Endodermal cell (in vitro differentiated cells): ENCODE data around the gene INO80C. TPM values are rescaled to one million over a fixed set of nuclear protein-coding genes. Genes with fewer than 3 reads are reported as not detected.

Experiments used
- DNase-seq: peaks from one replicate; pipeline ENCODE4 v3.0.0-alpha.2; 2017
- H3K27ac ChIP-seq: 2 replicates; pipeline ENCODE4 v1.5.1; 2013; ENCODE audit warnings: mild to moderate bottlenecking, low read depth, low read length, moderate library complexity
- H3K27me3 ChIP-seq: 2 replicates; pipeline ENCODE4 v1.6.1; 2013; ENCODE audit warnings: mild to moderate bottlenecking, low read length, moderate library complexity; ENCODE audit not compliant: insufficient read depth, control insufficient read depth, poor library complexity, severe bottlenecking
- H3K36me3 ChIP-seq: 2 replicates; pipeline ENCODE4 v1.7.0; 2013; ENCODE audit warnings: mild to moderate bottlenecking, low read length, moderate library complexity; ENCODE audit not compliant: control insufficient read depth, insufficient read depth
- H3K4me1 ChIP-seq: one replicate; pipeline ENCODE4 v1.7.0; 2013; ENCODE audit warnings: low read length; ENCODE audit not compliant: control insufficient read depth, insufficient read depth
- H3K4me3 ChIP-seq: 2 replicates; pipeline ENCODE4 v1.5.1; 2013; ENCODE audit warnings: mild to moderate bottlenecking, low read length, moderate library complexity
- H3K9ac ChIP-seq: 2 replicates; pipeline ENCODE4 v1.6.1; 2013; ENCODE audit warnings: mild to moderate bottlenecking, low read length, moderate library complexity; ENCODE audit not compliant: poor library complexity, severe bottlenecking; ENCODE audit errors: extremely low read depth
- H3K9me3 ChIP-seq: 2 replicates; pipeline ENCODE4 v1.6.1; 2013; ENCODE audit warnings: mild to moderate bottlenecking, low read length, moderate library complexity; ENCODE audit not compliant: control insufficient read depth
- H3K27ac Mint-ChIP-seq: 2 replicates; pipeline ENCODE4 v1.8.0; 2020; ENCODE audit warnings: mixed read lengths
- H3K27me3 Mint-ChIP-seq: 2 replicates; pipeline ENCODE4 v1.8.0; 2021; ENCODE audit warnings: mild to moderate bottlenecking, mixed read lengths; ENCODE audit not compliant: insufficient read depth
- H3K36me3 Mint-ChIP-seq: 2 replicates; pipeline ENCODE4 v1.8.0; 2020; ENCODE audit warnings: low read depth, mixed read lengths
- H3K4me1 Mint-ChIP-seq: 2 replicates; pipeline ENCODE4 v1.8.0; 2020; ENCODE audit warnings: mixed read lengths
- H3K4me3 Mint-ChIP-seq: 2 replicates; pipeline ENCODE4 v1.8.0; 2020; ENCODE audit warnings: mild to moderate bottlenecking, moderate library complexity, mixed read lengths
- H3K9me3 Mint-ChIP-seq: 2 replicates; pipeline ENCODE4 v1.8.0; 2020; ENCODE audit warnings: mild to moderate bottlenecking, mixed read lengths
- CTCF ChIP-seq: fragments of 200-600 bp; sonication (generic); conservative IDR thresholded peaks from 2 replicates; pipeline ENCODE4 v1.5.0; 2021; ENCODE audit warnings: antibody characterized with exemption, mild to moderate bottlenecking
- WGBS, 2 experiments: methylation state at CpG; one replicate each; pipeline versions ENCODE4 v1.1.5 to v1.1.7; 2013; ENCODE audit warnings: missing lambda C conversion rate in 2 of 2, mixed read lengths in 1 of 2; ENCODE audit not compliant: insufficient coverage in 1 of 2, insufficient read length in 1 of 2; 5-methylcytosine and 5-hydroxymethylcytosine counted together
- total RNA-seq, 2 donors: library from RNA; stranded (reverse); fragmentation: NEBNext Ultra II Directional in 1 of 2; extraction: Animal tissue kit (Norgen Biotek cat#: 25700) in 1 of 2; gene quantifications; 2 replicates in 1 of 2; 3 replicates in 1 of 2; pipeline ENCODE4 v1.2.1, GENCODE V29; 2021

Gene INO80C
- total RNA-seq, 2 donors from 2014 or later = 31.1 to 31.9 TPM

DNA sequence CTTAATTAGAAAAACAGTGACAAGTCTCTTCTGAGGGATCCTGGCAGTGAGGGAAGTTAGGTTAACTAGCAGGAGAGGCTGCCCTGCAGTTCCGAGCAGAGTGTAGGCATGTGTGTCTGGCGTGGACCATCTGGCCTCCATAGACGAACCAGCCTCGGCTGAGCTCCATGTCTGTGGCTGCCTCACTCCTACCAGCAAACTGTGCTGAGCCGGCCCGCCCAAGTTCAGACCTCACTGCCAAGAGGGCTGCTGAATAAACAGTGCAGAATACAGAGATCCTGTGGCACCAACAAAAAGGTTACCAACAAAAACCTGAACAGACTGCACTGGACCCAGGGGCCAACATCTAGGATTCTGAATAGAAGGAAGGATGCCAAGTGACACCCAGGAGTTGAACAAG, 27.3 kb downstream of the INO80C start:
- Histone ChIP-seq H3K4me1 (peaks cover 2% of the 10 kb centered on the region), H3K9me3 (peaks cover 3% of the 10 kb centered on the region), H3K9ac (no peak overlapping the region), H3K27me3 (no peaks in the 10 kb centered on the region), H3K36me3 (peaks cover 12% of the 10 kb centered on the region), H3K27ac (no peak overlapping the region), H3K4me3 (no peak overlapping the region)
- Mint-ChIP-seq H3K27ac (no peak overlapping the region), H3K4me1 (peaks cover 9% of the 10 kb centered on the region), H3K9me3 (no peaks in the 10 kb centered on the region), H3K36me3 (peaks cover 48% of the 10 kb centered on the region), H3K27me3 (no peaks in the 10 kb centered on the region), H3K4me3 (no peak overlapping the region)
- no peak for TF ChIP-seq CTCF
- 93% methylated on average over 6 of the region's 6 CpGs; no CpG with 5 or more reads in 1 of the 2 experiments for WGBS, 2 experiments
- DNase-seq = no peak

DNA sequence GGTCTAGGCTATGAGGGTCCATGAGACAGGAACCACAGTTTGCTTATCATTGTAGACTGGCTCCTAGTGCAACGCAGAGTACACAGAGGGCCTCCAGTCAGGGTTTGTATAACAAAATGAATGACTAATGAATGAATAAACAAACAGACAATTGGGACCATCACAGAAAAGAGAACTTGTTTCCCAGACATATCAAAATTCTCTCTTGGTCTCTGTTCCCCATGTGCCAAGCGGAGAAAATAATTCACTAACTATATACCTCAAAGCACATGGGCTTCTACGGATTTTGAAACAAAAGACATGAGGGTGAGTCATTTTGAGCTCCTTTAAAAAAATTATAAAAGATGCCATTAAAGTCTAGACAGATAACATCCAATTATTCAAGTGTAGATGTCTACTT, 28.0 kb downstream of the INO80C start:
- Histone ChIP-seq H3K4me3 (no peak overlapping the region), H3K9me3 (peaks cover 1% of the 10 kb centered on the region), H3K36me3 (peaks cover 6% of the 10 kb centered on the region), H3K4me1 (peaks cover 2% of the 10 kb centered on the region), H3K27ac (no peak overlapping the region), H3K27me3 (no peaks in the 10 kb centered on the region), H3K9ac (no peak overlapping the region)
- no peaks in the 10 kb centered on the region for H3K27me3 Mint-ChIP-seq
- H3K4me3 Mint-ChIP-seq = no peak overlapping the region
- DNase-seq = no peak
- H3K9me3 Mint-ChIP-seq = no peaks in the 10 kb centered on the region
- peaks cover 42% of the 10 kb centered on the region for H3K36me3 Mint-ChIP-seq
- H3K4me1 Mint-ChIP-seq = peaks cover 9% of the 10 kb centered on the region
- no peak for TF ChIP-seq CTCF
- 100% methylated on average over 3 of the region's 3 CpGs; no CpG with 5 or more reads in 1 of the 2 experiments for WGBS, 2 experiments
- no peak overlapping the region for H3K27ac Mint-ChIP-seq

GRCh38 chr18:35468711-35469110, 29.0 kb downstream of the INO80C start:
- WGBS, 2 experiments = 88 to 94% methylated on average over 1 to 2 of the region's 2 CpGs

More at GRCh38 chr18:35468711-35469110, 29.0 kb downstream of the INO80C start:
- Mint-ChIP-seq H3K4me1 (peaks cover 9% of the 10 kb centered on the region), H3K36me3 (peaks cover 35% of the 10 kb centered on the region), H3K9me3 (no peaks in the 10 kb centered on the region), H3K27me3 (no peaks in the 10 kb centered on the region), H3K27ac (peak overlapping the region; percentile 33), H3K4me3 (no peak overlapping the region)
- no peak for DNase-seq
- Histone ChIP-seq H3K4me3 (no peak overlapping the region), H3K9me3 (no peaks in the 10 kb centered on the region), H3K27ac (no peak overlapping the region), H3K36me3 (peaks cover 4% of the 10 kb centered on the region), H3K9ac (no peak overlapping the region), H3K4me1 (peaks cover 2% of the 10 kb centered on the region), H3K27me3 (no peaks in the 10 kb centered on the region)
- TF ChIP-seq CTCF = no peak
